Thoracic aorta (tissue), 2 donors: ENCODE results near the gene PDE1C. TPM values are rescaled to one million over a fixed set of nuclear protein-coding genes. Genes with fewer than 3 reads are reported as not detected.

Source experiments
- ATAC-seq: fragments of 150-250 bp; one replicate; pipeline ENCODE4 v1.8.0; 2017; ENCODE audit warnings: low read depth; ENCODE audit not compliant: insufficient number of reproducible peaks, low FRiP score
- DNase-seq: peaks from one replicate; pipeline ENCODE4 v3.0.0-alpha.2; 2020; ENCODE audit warnings: low spot score
- H3K27ac ChIP-seq, 2 donors: fragments of 200-600 bp; sonication (generic); 1 replicate in 1 of 2; 2 replicates in 1 of 2; pipeline ENCODE4 v1.5.1; 2016; ENCODE audit warnings: mild to moderate bottlenecking in 2 of 2, moderate library complexity in 2 of 2
- H3K27me3 ChIP-seq: fragments of 200-600 bp; sonication (generic); replicated peaks from 2 replicates; pipeline ENCODE4 v1.6.0; 2016; ENCODE audit warnings: mild to moderate bottlenecking; ENCODE audit not compliant: insufficient read depth
- H3K36me3 ChIP-seq: fragments of 200-600 bp; sonication (generic); one replicate; pipeline ENCODE4 v1.5.1; 2016
- H3K4me1 ChIP-seq, 2 donors: fragments of 200-600 bp; sonication (generic); 1 replicate in 1 of 2; 2 replicates in 1 of 2; pipeline versions ENCODE4 v1.5.1 to v1.6.0; 2016; ENCODE audit warnings: low read depth in 2 of 2, mild to moderate bottlenecking in 1 of 2; ENCODE audit not compliant: control insufficient read depth in 1 of 2
- H3K4me3 ChIP-seq: fragments of 200-600 bp; sonication (generic); 2 replicates; pipeline ENCODE4 v1.5.1; 2016; ENCODE audit warnings: mild to moderate bottlenecking
- H3K9me3 ChIP-seq: fragments of 200-600 bp; sonication (generic); 2 replicates; pipeline ENCODE4 v1.5.1; 2016
- CTCF ChIP-seq: fragments of 200-600 bp; sonication (generic); IDR thresholded peaks from one replicate; pipeline ENCODE4 v1.5.1; 2019; ENCODE audit warnings: antibody characterized with exemption
- total RNA-seq, 2 donors: library from RNA; depleted of rRNA; stranded (reverse); fragments of >200 nt; gene quantifications; one replicate each; pipeline versions ENCODE4 v1.1.0 to v1.2.3, GENCODE V29; 2016

PDE1C gene
- total RNA-seq, 2 donors from 2014 or later, result 4.6 to 12.1 TPM

- TF ChIP-seq CTCF, result no peak
- H3K27me3 ChIP-seq, result no peaks in the 10 kb centered on the region
- no peak overlapping the region for H3K4me3 ChIP-seq
- H3K27ac ChIP-seq, result no peak overlapping the region
- no peaks in the 10 kb centered on the region for H3K4me1 ChIP-seq
- H3K36me3 ChIP-seq, result no peaks in the 10 kb centered on the region
- ATAC-seq (no peak), DNase-seq (no peak)
- H3K9me3 ChIP-seq, result no peaks in the 10 kb centered on the region
Measured at GRCh38 chr7:31924251-31924650, 146.0 kb downstream of the PDE1C start.

- no peaks in the 10 kb centered on the region for H3K36me3 ChIP-seq
- TF ChIP-seq CTCF, result no peak
- H3K4me3 ChIP-seq, result no peak overlapping the region
- H3K27ac ChIP-seq, result no peak overlapping the region
- no peaks in the 10 kb centered on the region for H3K4me1 ChIP-seq
- no peaks in the 10 kb centered on the region for H3K27me3 ChIP-seq
- no peaks in the 10 kb centered on the region for H3K9me3 ChIP-seq
- no peak for DNase-seq
- no peak for ATAC-seq
Measured at GRCh38 chr7:31922848-31923247, 147.4 kb downstream of the PDE1C start.

- no peak for ATAC-seq
Measured at GRCh38 chr7:31921047-31921446, 149.2 kb downstream of the PDE1C start.

GRCh38 chr7:31919678-31920369 is 150.4 kb downstream of the PDE1C start:
- no peaks in the 10 kb centered on the region for H3K9me3 ChIP-seq
- H3K27me3 ChIP-seq, result no peaks in the 10 kb centered on the region
- H3K4me3 ChIP-seq, result no peak overlapping the region
- no peaks in the 10 kb centered on the region for H3K36me3 ChIP-seq
- ATAC-seq (no peak), DNase-seq (no peak)
- no peak for TF ChIP-seq CTCF
- no peak overlapping the region for H3K27ac ChIP-seq
- no peaks in the 10 kb centered on the region for H3K4me1 ChIP-seq

More at GRCh38 chr7:31921047-31921446, 149.2 kb downstream of the PDE1C start:
- H3K4me1 ChIP-seq, result no peaks in the 10 kb centered on the region
- H3K27ac ChIP-seq, result no peak overlapping the region
- no peaks in the 10 kb centered on the region for H3K36me3 ChIP-seq
- H3K27me3 ChIP-seq, result no peaks in the 10 kb centered on the region
- TF ChIP-seq CTCF, result no peak
- no peak overlapping the region for H3K4me3 ChIP-seq
- no peaks in the 10 kb centered on the region for H3K9me3 ChIP-seq
- DNase-seq, result no peak

- no peaks in the 10 kb centered on the region for H3K36me3 ChIP-seq
- H3K27me3 ChIP-seq, result no peaks in the 10 kb centered on the region
- TF ChIP-seq CTCF, result no peak
- no peak for DNase-seq
- no peak overlapping the region for H3K4me3 ChIP-seq
- no peaks in the 10 kb centered on the region for H3K4me1 ChIP-seq
- no peaks in the 10 kb centered on the region for H3K9me3 ChIP-seq
- ATAC-seq, result no peak
- H3K27ac ChIP-seq, result no peak overlapping the region
Measured at GRCh38 chr7:31918706-31919393, 151.4 kb downstream of the PDE1C start.
